ENCODE data around the gene NLRP9. TPM values are rescaled to one million over a fixed set of nuclear protein-coding genes. Genes with fewer than 3 reads are reported as not detected.

NLRP9 gene
- total and polyA plus RNA-seq, 8 donors: 0.04 to 0.12 (median 0.07) TPM; not detected in 4

GRCh38 chr19:55681131-55682092 is 56.8 kb downstream of the NLRP9 start:
- H3K4me1 ChIP-seq: peaks cover 46 to 61% (median 56%) of the 10 kb centered on the region in 3 donors

GRCh38 chr19:55680339-55681130 is 57.7 kb downstream of the NLRP9 start:
- intact Hi-C loops (cut with DNase I): no loop called here
- H3K4me3 ChIP-seq: no peak overlapping the region
- H3K36me3 ChIP-seq: peaks cover 0 to 14% (median 12%) of the 10 kb centered on the region in 3 donors
- DNase-seq: peak in 1 of 6 donors; percentile 55
- no peak overlapping the region for H3K27ac ChIP-seq
- no peak for FAIRE-seq
- 89 to 92% methylated on average over 20 of the region's 20 CpGs for WGBS, 2 donors
- peaks cover 45 to 68% (median 60%) of the 10 kb centered on the region in 3 donors for H3K4me1 ChIP-seq
- TF ChIP-seq CTCF (IDR thresholded peaks at IDR 0.05): no peak
- H3K9me3 ChIP-seq: no peaks in the 10 kb centered on the region
- no peak for ATAC-seq
- no peaks in the 10 kb centered on the region for H3K27me3 ChIP-seq

More at GRCh38 chr19:55681131-55682092, 56.8 kb downstream of the NLRP9 start:
- H3K36me3 ChIP-seq: peaks cover 0 to 20% (median 18%) of the 10 kb centered on the region in 3 donors
- 82 to 91% methylated on average over 9 of the region's 9 CpGs for WGBS, 2 donors
- intact Hi-C loops (cut with DNase I): no loop called here
- DNase-seq (peak in 1 of 6 donors; percentile 21), FAIRE-seq (no peak), ATAC-seq (no peak)
- no peak overlapping the region for H3K4me3 ChIP-seq
- no peak for TF ChIP-seq CTCF (IDR thresholded peaks at IDR 0.05)
- no peaks in the 10 kb centered on the region for H3K27me3 ChIP-seq
- H3K9me3 ChIP-seq: no peaks in the 10 kb centered on the region
- no peak overlapping the region for H3K27ac ChIP-seq

- H3K36me3 ChIP-seq: peaks cover 0 to 11% (median 9%) of the 10 kb centered on the region in 3 donors
- peak in 1 of 6 donors; percentile 73 for DNase-seq
- ATAC-seq: no peak
- no peaks in the 10 kb centered on the region for H3K9me3 ChIP-seq
- H3K4me1 ChIP-seq: peaks cover 36 to 59% (median 53%) of the 10 kb centered on the region in 3 donors
- no peak overlapping the region for H3K4me3 ChIP-seq
- H3K27ac ChIP-seq: no peak overlapping the region
- no peaks in the 10 kb centered on the region for H3K27me3 ChIP-seq
- no peak for FAIRE-seq
- WGBS, 2 donors: 75 to 79% methylated on average over 24 of the region's 24 CpGs
- intact Hi-C loops (cut with DNase I): no loop called here
- no peak for TF ChIP-seq CTCF (IDR thresholded peaks at IDR 0.05)
These were observed 58.6 kb downstream of the NLRP9 start for GRCh38 chr19:55679343-55680257.

DNA sequence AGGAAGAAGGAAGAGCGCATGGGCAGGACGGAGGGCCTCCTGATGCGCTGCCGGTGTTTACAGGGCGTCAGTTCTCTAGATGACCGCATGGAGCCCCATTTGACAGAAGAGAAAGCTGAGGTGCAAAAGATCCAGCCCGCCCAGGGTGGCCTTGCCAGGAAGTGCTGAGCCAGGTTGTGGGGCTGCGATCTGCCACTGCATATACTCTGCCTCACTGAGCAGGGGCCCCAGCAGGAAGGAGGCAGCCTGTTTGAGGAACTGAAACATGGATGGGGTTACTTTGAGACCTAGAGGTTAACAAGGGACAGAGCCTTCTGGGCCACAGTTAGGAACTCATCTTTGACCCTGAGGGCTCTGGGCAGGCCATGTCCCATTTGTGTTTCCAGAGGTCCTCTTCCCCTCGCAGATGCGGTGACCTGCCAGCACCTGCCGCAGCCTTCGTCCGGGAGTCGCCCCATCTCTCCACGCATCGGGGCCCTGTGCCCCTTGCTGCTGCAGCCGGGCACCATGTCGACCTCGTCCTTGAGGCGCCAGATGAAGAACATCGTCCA is 60.0 kb downstream of the NLRP9 start:
- 80% methylated on average over 21 of the region's 21 CpGs for WGBS, 2 donors
- no peak for FAIRE-seq
- H3K4me3 ChIP-seq: peak overlapping the region in 1 of 4 donors; percentile 98
- DNase-seq: peak in 1 of 6 donors; percentile 56
- H3K9me3 ChIP-seq: no peaks in the 10 kb centered on the region
- peaks cover 28 to 49% (median 42%) of the 10 kb centered on the region in 3 donors for H3K4me1 ChIP-seq
- peak overlapping the region in 3 of 4 donors; percentile 2 to 88 (median 83) for H3K27ac ChIP-seq
- no peak for TF ChIP-seq CTCF (IDR thresholded peaks at IDR 0.05)
- intact Hi-C loops (cut with DNase I): no loop called here
- H3K27me3 ChIP-seq: no peaks in the 10 kb centered on the region
- peak in 2 of 4 donors; percentile 3 to 11 for ATAC-seq
- H3K36me3 ChIP-seq: peaks cover 0 to 11% (median 9%) of the 10 kb centered on the region in 3 donors

Data from pancreas (tissue), 10 donors.